Activated CD4-positive, alpha-beta T cell treated with anti-CD3 and anti-CD28 coated beads for 1 hour (primary cell): ENCODE data around the gene ALKBH5.
A peak's percentile ranks its signal among the peaks of the same experiment; 100 is the strongest.

Experiments
- DNase-seq: peaks from one replicate; pipeline ENCODE4 v3.0.0-alpha.2; 2020

The ALKBH5 gene

GRCh38 chr17:18159551-18160120 is 24.0 kb upstream of the ALKBH5 start:
- no peak for DNase-seq

GRCh38 chr17:18160128-18160856 is 23.3 kb upstream of the ALKBH5 start:
- DNase-seq: no peak

DNA sequence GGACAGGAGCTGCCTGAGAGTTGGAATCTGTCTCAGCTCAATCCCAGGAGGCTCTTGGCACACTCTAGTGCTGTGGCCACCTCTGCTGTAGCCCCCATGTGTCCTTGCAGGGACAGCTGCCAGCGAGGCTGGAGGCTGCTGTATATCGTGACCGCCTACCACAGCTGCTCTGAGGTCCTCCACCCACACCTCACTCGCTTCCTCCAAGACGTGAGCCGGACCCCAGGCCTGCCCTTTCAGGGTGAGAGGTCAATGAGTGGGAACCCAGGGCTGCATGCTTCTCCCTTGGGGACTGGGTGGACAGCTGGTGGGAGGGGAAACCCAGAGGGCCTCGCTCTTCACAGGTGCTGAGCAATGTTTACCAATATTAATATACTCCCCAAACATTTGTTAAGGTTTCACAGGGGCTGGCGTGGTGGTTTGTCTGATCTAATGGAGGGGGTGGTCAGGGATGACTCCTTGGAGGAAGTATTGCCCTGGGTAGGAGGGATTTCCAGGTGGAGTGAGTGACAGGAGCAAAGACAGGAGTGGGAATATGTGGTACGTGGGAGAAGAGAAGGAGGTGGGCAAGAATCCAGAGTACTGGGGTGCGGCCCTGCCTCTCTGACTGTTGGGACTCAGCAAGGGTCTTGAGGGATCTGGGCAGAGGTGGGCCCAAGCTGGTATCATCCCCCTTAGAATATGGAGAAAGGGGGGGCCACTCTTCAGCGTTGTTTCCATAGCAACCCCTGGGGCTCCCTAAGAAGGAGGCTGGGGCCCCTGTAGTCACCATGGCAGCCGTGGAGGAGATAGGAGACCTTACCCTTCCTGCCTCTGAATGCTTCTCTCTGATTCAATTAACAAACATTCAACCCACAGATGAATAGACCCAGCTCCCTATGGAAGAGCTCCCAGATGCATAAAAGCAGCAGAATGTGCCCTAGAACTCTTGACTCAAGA is 22.2 kb upstream of the ALKBH5 start:
- no peak for DNase-seq

DNA sequence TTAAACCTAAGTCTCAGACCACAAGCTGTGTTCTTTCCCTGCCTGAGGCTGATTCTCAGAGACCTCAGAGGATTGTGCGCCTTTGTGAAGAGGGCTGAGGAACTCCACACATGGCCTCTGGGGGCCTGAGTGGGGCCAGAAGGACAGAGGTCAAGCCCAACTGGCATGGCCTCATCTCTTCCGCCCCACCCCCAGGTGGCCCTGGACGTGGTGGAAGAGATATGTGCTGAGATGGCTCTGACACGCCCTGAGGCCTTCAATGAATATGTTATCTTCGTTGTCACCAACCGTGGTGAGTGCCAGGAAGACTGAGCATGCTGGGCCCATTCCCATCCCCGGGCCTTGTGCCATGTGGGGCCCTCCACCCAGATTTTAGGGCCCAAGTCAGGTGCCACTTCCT is 20.1 kb upstream of the ALKBH5 start:
- DNase-seq: no peak

DNA sequence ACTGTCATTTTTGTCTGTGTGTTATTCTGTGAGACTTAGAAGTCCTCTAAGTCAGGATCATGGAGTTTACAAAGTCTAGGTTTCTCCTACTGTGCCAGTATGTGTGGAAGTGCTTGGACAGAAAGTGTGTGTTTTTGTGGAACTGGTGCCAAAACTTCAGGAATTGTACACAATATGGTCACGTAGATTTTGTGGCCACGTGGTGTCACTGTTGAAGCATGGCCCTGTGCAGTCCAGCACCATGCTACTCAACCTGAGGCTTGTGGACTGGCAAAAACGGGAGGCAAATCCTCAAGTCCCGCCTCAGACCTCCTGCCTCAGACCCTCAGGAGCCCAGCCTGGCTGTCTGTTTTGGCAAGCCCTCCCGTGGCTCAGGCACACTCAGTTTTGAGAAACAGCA is 16.7 kb upstream of the ALKBH5 start:
- DNase-seq: no peak

GRCh38 chr17:18167421-18167820 is 16.2 kb upstream of the ALKBH5 start:
- no peak for DNase-seq

- no peak for DNase-seq
Measured at GRCh38 chr17:18172531-18173278, 10.9 kb upstream of the ALKBH5 start.

DNA sequence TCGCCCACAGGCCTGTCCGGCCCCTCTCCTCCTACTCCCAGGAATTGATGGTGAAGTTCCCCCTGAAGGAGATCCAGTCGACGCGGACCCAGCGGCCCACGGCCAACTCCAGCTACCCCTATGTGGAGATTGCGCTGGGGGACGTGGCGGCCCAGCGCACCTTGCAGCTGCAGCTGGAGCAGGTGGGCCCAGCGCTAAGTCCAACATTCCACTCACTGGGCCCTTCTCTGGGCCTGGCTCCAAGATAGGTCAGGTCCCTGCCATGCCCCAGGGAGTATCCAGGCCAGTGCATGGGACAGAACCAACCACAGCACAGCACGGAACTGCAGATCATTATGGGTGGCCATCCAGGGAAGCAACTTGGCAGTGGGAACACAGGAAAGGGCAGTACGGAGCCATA is 9.9 kb upstream of the ALKBH5 start:
- no peak for DNase-seq

DNA sequence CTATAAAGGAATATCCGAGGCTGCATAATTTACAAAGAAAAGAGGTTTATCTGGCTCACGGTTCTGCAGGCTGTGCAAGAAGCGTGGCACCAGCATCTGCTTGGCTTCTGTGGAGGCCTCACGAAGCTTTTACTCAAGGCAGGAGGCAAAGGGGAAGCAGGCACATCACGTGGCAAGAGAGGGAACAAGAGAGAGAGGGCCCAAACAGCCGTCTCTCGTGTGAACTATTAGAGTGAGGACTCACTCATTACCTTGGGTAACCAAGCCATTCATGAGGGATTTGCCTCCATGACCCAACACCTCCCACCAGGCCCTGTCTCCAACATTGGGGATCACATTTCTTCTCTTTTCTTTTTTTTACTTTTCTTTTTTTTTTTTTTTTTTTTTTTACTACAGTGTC is 7.5 kb upstream of the ALKBH5 start:
- DNase-seq: no peak

DNA sequence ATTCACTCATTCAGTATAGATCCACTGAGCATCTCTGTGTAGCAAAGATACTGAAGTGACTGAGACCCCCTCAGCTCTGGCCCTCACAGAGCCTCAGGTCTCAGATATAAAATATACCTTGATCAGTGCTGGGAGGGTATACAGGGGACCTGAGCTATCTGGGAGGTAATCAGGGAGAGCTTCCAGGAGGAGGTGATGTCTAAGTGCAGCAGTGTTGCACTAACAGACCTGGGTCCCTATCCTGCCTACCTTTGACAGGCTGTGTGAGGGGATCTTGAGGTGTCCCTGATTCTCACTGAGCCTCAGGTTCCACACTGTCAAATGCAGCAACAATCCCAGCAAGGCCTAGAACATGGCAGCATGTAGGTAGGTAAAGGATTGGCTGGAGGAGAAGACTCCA is 6.5 kb upstream of the ALKBH5 start:
- DNase-seq: no peak

GRCh38 chr17:18177722-18178121 is 5.9 kb upstream of the ALKBH5 start:
- DNase-seq: no peak

DNA sequence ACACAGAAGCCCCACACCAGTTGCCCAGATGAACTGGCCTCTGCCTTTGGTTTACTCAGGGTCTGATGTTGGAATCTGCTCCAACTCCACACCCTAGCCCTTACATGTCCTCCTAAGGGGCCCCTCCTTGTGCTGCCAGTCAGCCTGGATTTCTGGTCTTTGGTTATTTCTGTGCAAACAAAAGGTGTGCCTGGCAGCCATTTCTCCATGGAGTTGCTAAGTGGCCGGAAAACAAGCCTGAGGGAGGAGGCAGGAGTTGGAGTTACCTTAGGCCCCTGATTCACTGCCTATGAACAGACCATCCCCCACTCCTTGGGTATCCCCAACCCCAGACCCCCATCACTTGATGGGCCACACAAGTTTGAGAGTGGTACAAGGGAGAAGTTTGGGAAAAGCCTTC is 4.4 kb upstream of the ALKBH5 start:
- DNase-seq: no peak

- DNase-seq: no peak
Measured at GRCh38 chr17:18179804-18180203, 3.8 kb upstream of the ALKBH5 start.

- DNase-seq: no peak
Measured at GRCh38 chr17:18181358-18181757, 2.3 kb upstream of the ALKBH5 start.

GRCh38 chr17:18182110-18182977 is 1.3 kb upstream of the ALKBH5 start:
- no peak for DNase-seq

DNA sequence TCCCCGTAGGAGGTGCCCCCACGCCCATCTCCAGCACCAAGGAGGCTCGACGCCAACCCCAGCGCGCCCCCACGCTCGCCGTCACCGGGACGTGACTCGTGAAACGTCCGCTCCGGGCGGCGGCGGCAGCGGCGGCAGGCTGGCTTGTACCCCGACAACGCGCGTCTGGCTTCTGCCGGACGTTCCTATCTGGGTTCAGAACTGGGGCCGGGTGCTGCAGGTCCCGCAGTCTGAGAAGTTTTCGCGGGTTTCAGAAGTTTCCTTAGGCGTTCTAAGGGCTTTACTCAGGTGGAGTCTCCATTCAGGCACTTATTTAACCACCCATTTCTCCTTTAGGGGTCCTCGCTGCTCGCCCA is 672 bp upstream of the ALKBH5 start:
- peak; percentile 70 for DNase-seq

DNA sequence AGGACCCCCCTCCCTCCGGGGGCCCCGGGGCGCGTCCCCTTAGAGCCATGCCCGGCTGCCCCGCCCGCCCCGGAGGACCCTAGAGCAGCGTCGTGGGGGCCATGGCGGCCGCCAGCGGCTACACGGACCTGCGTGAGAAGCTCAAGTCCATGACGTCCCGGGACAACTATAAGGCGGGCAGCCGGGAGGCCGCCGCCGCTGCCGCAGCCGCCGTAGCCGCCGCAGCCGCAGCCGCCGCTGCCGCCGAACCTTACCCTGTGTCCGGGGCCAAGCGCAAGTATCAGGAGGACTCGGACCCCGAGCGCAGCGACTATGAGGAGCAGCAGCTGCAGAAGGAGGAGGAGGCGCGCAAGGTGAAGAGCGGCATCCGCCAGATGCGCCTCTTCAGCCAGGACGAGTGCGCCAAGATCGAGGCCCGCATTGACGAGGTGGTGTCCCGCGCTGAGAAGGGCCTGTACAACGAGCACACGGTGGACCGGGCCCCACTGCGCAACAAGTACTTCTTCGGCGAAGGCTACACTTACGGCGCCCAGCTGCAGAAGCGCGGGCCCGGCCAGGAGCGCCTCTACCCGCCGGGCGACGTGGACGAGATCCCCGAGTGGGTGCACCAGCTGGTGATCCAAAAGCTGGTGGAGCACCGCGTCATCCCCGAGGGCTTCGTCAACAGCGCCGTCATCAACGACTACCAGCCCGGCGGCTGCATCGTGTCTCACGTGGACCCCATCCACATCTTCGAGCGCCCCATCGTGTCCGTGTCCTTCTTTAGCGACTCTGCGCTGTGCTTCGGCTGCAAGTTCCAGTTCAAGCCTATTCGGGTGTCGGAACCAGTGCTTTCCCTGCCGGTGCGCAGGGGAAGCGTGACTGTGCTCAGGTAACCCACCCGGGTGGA is 759 bp downstream of the ALKBH5 start:
- peak; percentile 62 for DNase-seq

- DNase-seq: no peak
Measured at GRCh38 chr17:18185391-18185790, 1.8 kb downstream of the ALKBH5 start.

- DNase-seq: no peak
Measured at GRCh38 chr17:18185832-18186626, 2.4 kb downstream of the ALKBH5 start.

GRCh38 chr17:18186627-18186982 is 3.0 kb downstream of the ALKBH5 start:
- DNase-seq: no peak
